Right forelimb (tissue), 1 donor: Measurements from ENCODE around the gene SAC3D1.
"Not testable (repeated sequence)": the region's sequence is repeated elsewhere in the genome, so short reads cannot be mapped to it uniquely, and the experiment has no call there.

ENCODE experiments used
- DNase-seq: peaks from one replicate; pipeline ENCODE4 v3.0.0-alpha.2; 2018

SAC3D1 gene

GRCh38 chr11:65040847-65041622, at the start of gene SAC3D1:
TSS of gene SAC3D1 (plus strand) at chr11:65041210. CDS start at chr11:65041293, 83 bp downstream.
- DNase-seq = peak; percentile 93

GRCh38 chr11:64994318-64994717, 46.7 kb upstream of the SAC3D1 start:
- no peak for DNase-seq

DNA sequence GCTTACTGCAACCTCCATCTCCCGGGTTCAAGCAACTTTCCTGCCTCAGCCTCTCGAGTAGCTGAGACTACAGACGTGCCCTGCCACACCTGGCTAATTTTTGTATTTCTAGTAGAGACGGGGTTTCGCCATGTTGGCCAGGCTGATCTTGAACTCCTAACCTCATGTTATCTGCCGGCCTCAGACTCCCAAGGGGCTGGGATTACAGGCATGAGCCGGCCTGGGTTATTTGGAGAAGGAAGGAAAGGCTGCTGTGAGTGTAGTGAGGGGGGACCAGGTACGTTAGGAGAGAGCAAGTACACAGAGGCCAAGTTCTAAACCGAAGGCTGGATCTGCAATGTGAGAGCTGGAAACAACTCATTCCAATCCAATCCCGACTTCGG, 44.7 kb upstream of the SAC3D1 start:
- no peak for DNase-seq

GRCh38 chr11:64996710-64997380, 44.2 kb upstream of the SAC3D1 start, which contains the start of gene BATF2:
TSS of gene BATF2 (minus strand) at chr11:64996971. CDS start at chr11:64996914, 57 bp downstream.
- peak; percentile 54 for DNase-seq

- no peak for DNase-seq
These were observed 42.9 kb upstream of the SAC3D1 start for GRCh38 chr11:64998141-64998540.

- no peak for DNase-seq
These were observed 42.1 kb upstream of the SAC3D1 start for GRCh38 chr11:64998690-64999431.

GRCh38 chr11:64999478-64999877, 41.5 kb upstream of the SAC3D1 start:
- no peak for DNase-seq

GRCh38 chr11:65002706-65003105, 38.3 kb upstream of the SAC3D1 start:
- no peak for DNase-seq

- DNase-seq = no peak
These were observed 37.7 kb upstream of the SAC3D1 start for GRCh38 chr11:65003282-65003681.

- DNase-seq = not testable (repeated sequence)
These were observed 37.0 kb upstream of the SAC3D1 start for GRCh38 chr11:65003968-65004367.

- DNase-seq = no peak
These were observed 33.0 kb upstream of the SAC3D1 start for GRCh38 chr11:65008016-65008415.

DNA sequence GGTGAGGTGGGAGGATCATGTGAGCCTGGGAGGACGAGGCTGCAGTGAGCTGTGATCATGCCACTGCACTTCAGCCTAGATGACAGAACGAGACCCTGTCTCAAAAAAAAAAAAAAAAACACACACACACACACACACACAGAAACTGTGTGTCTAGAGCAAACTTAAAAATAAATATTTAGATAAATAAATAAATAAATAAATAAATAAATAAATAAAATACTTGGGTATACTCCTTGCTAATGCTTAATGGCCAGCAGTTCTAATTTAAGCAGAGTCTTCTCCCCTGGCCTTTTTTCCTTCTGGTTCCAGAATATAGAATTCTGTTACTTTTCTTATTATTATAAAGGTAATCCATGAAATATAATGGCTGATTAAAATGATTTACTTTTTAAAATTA, 32.1 kb upstream of the SAC3D1 start:
- no peak for DNase-seq

DNA sequence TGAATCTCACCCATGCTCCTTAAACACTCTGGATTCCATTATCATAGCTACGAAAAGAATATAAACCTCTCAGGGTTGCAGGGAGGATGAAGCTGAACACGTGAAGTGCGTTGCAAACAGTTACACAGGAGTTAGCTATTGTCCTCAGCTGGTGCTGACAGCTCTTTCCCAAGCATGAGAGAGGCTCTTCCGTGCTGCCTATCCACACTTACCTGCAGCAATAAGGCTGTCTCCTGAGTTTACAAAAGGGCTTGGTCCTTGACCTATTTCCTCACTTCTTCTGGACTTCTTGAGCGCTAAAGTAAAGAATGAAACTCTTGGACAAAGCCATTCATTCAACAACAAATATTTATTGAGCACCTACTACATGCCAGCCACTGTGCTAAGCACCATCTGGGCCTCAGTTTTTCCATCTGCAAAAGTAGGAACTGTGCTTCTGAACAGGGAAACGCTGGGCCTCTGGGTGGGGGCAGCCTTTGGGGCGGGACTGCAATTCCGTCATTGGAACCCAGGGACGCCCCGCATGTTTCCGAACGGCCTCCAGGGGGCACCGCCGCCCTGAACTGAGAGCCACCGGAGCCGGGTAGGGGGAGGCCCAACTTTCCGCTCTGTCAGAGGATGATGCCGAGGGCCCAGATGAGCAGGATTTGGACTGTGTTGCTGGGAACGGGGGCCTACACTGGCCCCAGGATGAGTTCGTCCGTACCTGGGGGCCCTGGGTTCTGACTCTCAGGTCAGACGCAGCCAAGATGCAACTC, 27.7 kb upstream of the SAC3D1 start:
- peak; percentile 94 for DNase-seq

- peak; percentile 95 for DNase-seq
These were observed 26.9 kb upstream of the SAC3D1 start, which contains the start of gene ARL2 for GRCh38 chr11:65013888-65014725. TSS of gene ARL2 (plus strand) at chr11:65014160. CDS start at chr11:65014208, 48 bp downstream.

- no peak for DNase-seq
These were observed 26.2 kb upstream of the SAC3D1 start for GRCh38 chr11:65014726-65015227.

DNA sequence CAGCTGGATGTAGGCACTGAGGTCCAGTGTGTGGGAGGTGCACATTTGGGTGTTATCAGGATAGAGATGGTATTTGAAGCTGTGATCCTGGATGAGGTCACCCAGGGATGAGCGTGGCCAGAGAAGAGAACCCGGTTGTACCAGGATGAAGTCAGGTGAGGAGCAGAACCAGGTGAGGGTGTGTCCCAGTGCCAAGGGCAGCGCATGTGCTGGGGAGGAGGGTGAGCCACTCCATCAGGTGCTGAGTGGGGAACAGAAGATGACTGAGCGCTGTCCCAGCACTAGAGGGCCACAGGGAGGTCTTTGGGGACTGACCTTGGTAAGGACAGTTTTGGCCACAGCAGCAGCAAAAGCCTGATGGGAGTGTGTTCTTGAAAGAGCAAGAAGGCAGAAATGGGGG, 24.3 kb upstream of the SAC3D1 start:
- no peak for DNase-seq

DNA sequence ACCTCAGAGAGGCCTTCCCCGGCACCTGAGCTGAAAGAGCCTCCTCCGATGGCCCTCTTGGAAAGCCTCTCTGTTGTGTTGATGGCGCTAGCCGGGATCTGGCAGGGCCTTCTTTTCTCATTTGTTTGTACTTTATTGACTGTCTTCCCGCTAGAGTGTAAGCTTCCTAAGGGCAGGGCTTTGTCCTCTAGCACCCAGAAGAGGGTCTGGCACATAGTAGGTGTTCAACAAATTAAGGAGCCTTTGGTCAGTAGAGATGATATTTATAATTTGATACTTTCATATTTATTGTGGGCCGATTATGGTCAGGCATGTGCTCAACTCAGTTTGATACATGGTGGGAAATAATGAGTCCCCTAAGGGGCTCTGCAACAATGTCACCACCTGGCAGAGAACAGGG, 23.1 kb upstream of the SAC3D1 start:
- DNase-seq = no peak

GRCh38 chr11:65019824-65020223, 21.2 kb upstream of the SAC3D1 start:
- DNase-seq = no peak

GRCh38 chr11:65021003-65021402, 20.0 kb upstream of the SAC3D1 start:
- DNase-seq = no peak

GRCh38 chr11:65021509-65021908, 19.5 kb upstream of the SAC3D1 start:
- DNase-seq = no peak

GRCh38 chr11:65023502-65023901, 17.5 kb upstream of the SAC3D1 start:
- DNase-seq = not testable (repeated sequence)

DNA sequence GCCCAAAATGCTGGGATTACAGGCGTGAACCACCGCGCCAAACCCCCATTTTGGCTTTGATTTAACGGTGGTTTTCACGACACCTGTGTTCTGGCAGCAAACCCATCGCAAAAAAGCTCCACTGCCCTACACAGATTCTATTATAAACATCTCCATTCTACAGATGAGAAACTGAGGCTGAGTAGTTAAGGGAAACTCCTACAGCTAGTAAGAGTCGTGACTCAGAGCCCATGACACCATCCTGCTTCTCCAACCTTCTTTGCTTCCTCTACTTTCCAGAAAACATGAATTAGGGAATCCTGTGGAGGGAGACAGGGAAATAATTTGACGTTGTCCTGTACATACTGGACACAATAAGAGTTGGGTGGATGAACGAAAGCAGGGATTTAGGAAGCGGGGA, 14.2 kb upstream of the SAC3D1 start:
- DNase-seq = no peak
